Measurements from ENCODE around the gene XCL2.

DNA sequence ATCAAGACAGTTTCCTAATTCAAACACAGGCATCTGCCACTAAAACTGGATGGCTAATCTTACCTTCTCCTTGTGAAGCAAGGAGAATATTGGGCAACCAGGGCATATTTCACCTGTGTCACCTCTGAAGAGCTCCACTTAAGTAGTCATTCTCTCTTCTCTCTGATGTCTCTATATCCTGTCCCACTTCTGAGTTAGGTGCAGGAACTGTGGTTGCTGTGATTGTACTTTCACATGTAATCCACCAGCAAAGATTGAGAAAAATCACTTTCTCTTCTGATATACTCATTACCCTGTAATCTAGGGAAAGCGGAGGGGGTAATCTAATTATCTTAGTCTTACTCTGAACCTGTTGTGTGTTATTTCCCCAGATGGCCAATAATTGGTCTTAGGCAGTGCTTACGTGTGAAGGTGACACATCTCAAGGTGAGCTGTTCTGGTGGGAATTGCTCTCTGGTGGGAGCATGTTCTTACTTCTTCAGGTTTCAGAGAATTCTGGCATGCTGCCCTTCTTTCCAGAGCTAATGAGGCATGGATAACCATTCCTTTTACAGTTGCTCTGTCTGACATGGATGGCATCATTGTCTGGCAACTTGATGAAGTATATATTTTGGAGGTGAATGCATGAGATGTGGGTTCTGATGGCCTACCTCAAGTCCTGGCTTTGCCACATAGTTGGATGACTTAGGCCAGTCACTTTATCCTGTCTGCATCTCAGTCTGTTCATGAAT, 12.0 kb downstream of the XCL2 start:
- no peak for TF ChIP-seq EZH2 (IDR thresholded peaks at IDR 0.05; ENCODE audit: borderline replicate concordance, low read length)
- TF ChIP-seq, protein P1, sequence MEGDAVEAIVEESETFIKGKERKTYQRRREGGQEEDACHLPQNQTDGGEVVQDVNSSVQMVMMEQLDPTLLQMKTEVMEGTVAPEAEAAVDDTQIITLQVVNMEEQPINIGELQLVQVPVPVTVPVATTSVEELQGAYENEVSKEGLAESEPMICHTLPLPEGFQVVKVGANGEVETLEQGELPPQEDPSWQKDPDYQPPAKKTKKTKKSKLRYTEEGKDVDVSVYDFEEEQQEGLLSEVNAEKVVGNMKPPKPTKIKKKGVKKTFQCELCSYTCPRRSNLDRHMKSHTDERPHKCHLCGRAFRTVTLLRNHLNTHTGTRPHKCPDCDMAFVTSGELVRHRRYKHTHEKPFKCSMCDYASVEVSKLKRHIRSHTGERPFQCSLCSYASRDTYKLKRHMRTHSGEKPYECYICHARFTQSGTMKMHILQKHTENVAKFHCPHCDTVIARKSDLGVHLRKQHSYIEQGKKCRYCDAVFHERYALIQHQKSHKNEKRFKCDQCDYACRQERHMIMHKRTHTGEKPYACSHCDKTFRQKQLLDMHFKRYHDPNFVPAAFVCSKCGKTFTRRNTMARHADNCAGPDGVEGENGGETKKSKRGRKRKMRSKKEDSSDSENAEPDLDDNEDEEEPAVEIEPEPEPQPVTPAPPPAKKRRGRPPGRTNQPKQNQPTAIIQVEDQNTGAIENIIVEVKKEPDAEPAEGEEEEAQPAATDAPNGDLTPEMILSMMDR (IDR thresholded peaks at IDR 0.05; ENCODE audit: low read length), result no peak

All from OCI-LY1 (cell line).